ENCODE data around the gene RBBP8NL.
"Not testable (repeated sequence)": the region's sequence is repeated elsewhere in the genome, so short reads cannot be mapped to it uniquely, and the experiment has no call there.

The RBBP8NL gene

GRCh38 chr20:62376112-62377063 is 51.0 kb downstream of the RBBP8NL start:
- DNase-seq (ENCODE audit: low read depth in 2 of 3, low spot score in 2 of 3): no peak

GRCh38 chr20:62374331-62375152 is 52.8 kb downstream of the RBBP8NL start:
- DNase-seq (ENCODE audit: low read depth in 2 of 3, low spot score in 2 of 3): no peak

GRCh38 chr20:62373631-62374179 is 53.6 kb downstream of the RBBP8NL start:
- not testable (repeated sequence) for DNase-seq (ENCODE audit: low read depth in 2 of 3, low spot score in 2 of 3)

- DNase-seq (ENCODE audit: low read depth in 2 of 3, low spot score in 2 of 3): no peak
Observed at GRCh38 chr20:62372042-62372993, 55.0 kb downstream of the RBBP8NL start.

- DNase-seq (ENCODE audit: low read depth in 2 of 3, low spot score in 2 of 3): no peak
Observed at GRCh38 chr20:62371588-62372041, 55.7 kb downstream of the RBBP8NL start.

DNA sequence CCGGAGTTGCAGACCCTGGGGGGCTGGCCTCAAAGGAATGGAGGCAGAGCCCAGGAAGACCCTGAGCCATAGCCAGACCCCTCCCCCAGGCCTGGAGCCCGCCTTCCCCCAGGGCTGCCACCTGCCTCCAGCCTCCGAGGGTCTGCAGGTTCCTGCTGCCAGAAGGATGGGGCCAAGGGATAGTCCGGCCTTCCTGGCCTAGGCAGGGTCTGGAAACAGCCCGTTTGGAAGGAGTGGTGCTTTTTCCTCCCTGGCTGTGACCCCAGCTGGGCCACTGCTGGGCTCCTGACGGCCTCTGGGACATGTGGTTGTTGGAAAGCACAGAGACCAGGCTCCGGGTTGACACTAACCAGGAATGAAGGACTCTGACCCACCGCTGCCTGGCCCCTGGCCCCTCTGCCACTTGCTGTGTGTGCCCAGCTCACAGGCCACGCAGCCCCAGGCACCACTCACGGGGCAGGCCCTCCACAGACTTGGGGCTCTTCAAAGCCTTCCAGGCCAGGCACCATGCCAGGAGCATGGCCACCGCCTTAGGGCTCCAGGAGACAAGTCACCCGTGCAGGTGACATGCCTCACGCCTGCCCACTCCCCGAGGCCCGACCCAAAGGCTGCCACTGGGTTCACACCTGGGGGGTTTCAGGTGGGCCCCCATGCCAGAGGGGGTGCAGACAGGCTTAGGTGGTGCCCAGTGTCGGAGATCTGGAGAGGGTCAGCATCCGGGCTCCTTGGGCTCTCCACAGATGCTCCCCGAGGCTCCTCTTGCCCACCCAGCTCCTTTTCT is 56.3 kb downstream of the RBBP8NL start:
- DNase-seq (ENCODE audit: low read depth in 2 of 3, low spot score in 2 of 3): no peak

GRCh38 chr20:62370115-62370806 is 57.1 kb downstream of the RBBP8NL start:
- no peak for DNase-seq (ENCODE audit: low read depth in 2 of 3, low spot score in 2 of 3)

DNA sequence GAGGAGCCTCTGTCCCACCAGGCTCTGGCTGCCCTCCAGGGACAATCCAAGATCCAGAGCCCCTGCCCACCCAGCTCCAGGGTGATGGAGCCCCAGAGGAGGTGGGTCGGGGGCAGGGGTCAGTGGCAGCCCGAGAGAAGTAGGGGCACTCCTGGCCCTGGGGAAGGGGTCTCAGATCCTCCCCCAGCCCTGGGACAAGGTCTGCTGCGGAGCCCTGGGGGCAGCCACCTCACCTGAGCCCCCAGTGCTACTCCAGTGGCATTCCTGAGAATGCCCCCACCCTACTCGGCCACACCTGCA is 57.6 kb downstream of the RBBP8NL start:
- no peak for DNase-seq (ENCODE audit: low read depth in 2 of 3, low spot score in 2 of 3)

- DNase-seq (ENCODE audit: low read depth in 2 of 3, low spot score in 2 of 3): no peak
Observed at GRCh38 chr20:62368976-62369814, 58.1 kb downstream of the RBBP8NL start.

DNA sequence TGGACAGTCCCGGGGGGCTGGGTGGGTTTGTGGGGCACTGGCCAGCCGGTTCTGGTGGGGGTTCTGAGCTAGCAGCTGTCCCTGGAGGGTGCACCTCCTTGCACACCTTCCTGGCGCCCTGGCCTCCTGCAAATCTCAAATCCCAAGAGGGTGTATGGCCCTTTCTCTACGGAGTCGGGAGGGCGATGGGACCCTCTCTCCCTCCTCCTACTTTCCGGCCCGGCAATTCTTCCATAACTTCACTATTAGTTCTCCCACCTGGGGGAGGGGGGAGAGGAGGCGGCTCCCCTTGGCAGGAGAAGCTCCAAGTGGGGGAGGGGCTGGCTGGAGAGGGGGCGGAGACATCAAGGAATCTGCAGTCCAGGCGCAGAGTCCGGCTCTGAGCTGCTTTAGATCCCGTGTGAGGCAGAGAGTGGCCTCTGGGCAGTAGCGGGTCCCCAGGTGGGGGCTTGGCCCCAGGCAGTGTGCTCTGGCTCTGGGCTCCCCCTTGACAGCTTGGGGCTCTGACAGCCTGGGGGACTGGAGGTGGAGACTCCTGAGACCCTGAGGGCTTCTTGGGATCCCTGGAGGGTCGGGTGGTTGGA is 58.9 kb downstream of the RBBP8NL start:
- no peak for DNase-seq (ENCODE audit: low read depth in 2 of 3, low spot score in 2 of 3)

GRCh38 chr20:62367633-62368391 is 59.5 kb downstream of the RBBP8NL start:
- no peak for DNase-seq (ENCODE audit: low read depth in 2 of 3, low spot score in 2 of 3)

DNA sequence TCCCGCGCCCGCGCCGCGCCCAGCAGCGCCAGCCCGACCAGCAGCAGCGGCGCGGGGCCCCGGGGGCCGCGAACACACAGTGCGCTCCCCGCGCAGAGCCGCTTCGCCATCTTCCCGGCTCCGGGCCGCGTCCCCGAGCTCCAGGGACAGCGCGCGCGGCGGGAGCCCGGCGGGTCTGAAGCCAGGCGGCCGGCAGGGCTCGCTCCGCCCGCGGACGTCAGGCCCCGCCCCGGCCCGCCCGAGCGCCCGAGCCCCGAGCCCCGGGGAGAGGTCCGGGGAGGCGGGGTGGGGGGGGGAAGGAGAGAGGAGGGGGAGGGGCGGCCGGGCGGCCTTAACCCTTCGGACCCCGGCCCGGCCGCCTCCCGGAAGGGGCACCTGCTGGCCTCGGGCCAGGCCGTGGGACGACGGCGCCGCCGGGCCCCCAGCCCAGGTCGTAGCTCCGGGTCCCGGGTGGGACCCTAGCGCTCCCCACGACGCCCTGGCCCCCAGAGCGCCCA is 60.2 kb downstream of the RBBP8NL start, which contains the start of gene LAMA5:
Gene LAMA5, minus strand, starts transcription at position 177 of the 497 bp plus-strand sequence. Its CDS starts 67 bp downstream, at position 110.
- DNase-seq (ENCODE audit: low read depth in 2 of 3, low spot score in 2 of 3): no peak

DNA sequence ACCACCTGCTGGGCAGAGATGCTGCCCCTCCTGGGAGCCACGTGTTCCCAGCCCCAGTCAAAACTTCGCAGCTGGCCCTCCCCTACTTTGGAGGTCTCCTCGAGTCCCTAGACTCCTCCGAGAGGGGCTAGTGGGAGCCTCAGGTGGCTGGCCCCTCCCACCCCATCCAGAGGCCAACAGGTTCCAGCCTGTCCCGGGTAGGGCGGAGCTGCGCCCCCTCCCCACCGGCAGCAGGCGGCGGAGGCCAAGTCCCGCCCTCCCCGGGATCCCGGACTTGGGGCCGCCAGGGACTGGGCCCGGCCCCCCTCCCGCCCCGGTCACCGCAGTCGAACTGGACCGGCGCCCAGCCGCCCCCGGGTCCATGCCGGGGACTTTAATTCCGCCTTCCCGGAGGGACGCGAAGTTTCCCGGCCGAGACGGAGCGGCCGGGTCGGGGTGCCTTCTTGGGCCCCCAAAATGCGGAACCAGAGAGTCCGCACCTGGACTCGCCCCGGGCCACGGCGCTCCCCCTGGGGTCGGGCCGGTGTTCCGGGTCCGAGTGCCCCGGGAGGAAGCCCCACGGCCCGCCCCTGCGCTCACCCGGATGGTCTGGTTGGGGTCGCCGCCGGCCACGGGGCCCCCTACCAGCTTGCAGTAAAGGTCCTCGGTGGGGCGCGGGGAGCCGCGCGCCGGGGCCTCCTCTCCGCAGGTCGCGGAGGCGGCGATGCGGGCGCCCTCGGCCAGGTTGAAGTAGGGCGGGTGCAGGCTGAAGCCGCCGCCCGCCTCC is 60.8 kb downstream of the RBBP8NL start:
- DNase-seq (ENCODE audit: low read depth in 2 of 3, low spot score in 2 of 3): no peak

- DNase-seq (ENCODE audit: low read depth in 2 of 3, low spot score in 2 of 3): no peak
Observed at GRCh38 chr20:62365814-62366369, 61.4 kb downstream of the RBBP8NL start.

GRCh38 chr20:62364911-62365736 is 62.2 kb downstream of the RBBP8NL start:
- DNase-seq (ENCODE audit: low read depth in 2 of 3, low spot score in 2 of 3): no peak
